Hematopoietic multipotent progenitor cell treated with erythropoietin and hydrocortisone succinate and interleukin-3 and kit ligand, for 17 days (in vitro differentiated cells): Measurements from ENCODE around the gene IARS1.

ENCODE experiments used
- DNase-seq: peaks from one replicate; pipeline ENCODE4 v3.0.0-alpha.2; 2015; ENCODE audit warnings: low spot score

IARS1 gene

DNA sequence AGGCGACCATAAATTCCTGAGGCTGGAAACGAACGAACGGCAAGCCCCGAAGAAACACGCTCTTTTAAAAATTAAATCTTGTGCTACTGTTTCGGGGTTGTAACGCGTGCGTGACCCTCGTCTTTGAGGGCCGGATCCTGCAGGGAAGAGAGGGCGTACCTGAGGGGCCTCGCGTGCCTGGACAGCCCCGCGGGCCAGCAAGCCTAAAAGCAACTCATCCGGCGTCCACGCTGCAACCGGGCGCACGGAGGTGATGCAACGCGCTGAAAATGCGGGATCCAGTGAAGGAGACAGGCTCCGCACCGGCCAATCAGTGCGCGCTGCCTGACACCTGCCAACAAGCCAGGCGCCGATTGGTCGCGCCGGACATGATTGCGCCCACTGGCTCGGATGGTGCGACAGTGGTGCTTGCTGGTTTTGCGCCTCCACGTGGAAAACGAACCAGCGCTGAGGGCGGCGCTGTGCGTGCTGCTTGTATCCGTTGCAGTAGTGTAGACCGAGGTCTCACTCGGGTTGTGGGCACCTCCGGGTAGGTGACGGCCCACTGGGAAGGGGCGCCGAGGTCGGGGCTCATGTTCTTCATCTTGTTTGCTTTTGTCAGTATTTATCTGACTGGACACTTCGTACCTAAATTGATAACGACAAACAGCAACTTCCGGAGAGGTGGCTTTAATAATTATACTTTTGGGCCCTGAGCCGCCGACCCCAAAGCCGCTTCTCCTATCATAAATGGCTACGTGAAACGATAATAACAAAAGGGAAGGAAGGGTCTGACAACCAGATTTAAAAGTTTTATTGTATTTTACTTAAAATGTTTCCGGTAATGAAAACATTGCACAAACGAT, at the start of gene IARS1:
Gene IARS1 (minus strand): TSS at position 246 of the 845 bp plus-strand sequence. CDS start 4,278 bp downstream, outside the sequence.
- peak; percentile 98 for DNase-seq

GRCh38 chr9:92342825-92343488, 49.5 kb upstream of the IARS1 start:
- DNase-seq = no peak

DNA sequence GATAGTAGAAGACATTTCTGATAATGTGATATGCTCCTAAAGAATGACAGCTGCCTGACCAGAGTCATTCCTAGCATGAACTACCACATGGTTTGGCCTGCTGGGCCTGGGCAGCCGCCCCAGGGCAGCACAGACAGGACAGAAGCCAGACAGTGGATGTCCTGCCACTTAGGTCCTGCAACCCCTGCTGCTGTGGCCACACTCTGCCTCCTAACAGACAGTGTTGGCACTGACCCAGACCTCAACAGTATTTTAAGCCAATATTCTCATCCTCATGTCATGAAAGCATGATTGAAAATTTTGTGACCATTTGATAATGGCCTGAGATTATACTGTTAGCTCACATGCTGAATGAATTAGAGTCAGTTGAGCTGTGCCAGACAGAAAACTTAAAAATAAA, 48.1 kb upstream of the IARS1 start:
- DNase-seq = no peak

DNA sequence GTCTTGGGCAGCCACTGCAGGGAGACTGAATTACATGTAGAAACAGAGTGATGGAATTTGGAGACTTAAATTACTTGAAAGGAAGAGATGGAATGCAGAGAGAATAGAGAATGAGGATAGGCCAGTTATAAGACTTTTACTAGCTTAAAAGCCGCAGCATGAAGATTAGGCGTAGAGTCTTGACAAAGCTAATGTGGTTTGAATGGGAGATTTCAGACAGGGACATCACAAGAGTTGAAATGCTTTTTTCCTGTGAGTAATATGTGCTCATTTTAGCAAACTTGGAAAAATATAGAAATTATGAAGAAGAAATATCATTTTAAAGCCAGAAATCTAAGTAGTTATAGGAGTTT, 39.8 kb upstream of the IARS1 start:
- no peak for DNase-seq

GRCh38 chr9:92332577-92333281, 39.2 kb upstream of the IARS1 start:
- DNase-seq = no peak

GRCh38 chr9:92328225-92328624, 34.7 kb upstream of the IARS1 start:
- no peak for DNase-seq

DNA sequence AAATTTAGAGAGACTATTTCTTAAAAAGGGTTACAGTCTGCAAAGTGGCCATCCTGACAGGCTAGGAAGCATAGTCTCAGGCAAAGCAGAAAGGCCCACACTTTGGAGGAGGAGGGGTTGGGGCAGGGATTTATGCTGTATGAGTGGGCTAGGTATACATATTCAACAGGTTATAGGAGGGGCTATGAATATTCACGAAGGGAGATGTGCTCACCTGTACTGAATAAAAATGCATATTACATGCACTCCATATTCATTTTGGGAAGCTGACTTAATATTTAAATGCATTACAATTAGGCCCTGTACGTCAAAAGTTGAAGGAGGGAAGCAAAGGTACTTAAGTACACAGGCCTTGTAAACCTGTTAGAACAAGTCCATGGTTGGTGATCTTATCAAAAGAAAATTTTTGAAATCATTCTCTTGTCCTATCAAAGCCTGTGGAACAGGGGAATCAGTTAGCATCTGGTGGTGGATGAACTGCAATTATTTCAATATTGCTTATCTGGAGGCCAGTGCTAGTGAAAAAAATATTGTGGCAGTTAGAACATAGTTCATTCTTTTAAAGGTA, 33.9 kb upstream of the IARS1 start:
- no peak for DNase-seq

DNA sequence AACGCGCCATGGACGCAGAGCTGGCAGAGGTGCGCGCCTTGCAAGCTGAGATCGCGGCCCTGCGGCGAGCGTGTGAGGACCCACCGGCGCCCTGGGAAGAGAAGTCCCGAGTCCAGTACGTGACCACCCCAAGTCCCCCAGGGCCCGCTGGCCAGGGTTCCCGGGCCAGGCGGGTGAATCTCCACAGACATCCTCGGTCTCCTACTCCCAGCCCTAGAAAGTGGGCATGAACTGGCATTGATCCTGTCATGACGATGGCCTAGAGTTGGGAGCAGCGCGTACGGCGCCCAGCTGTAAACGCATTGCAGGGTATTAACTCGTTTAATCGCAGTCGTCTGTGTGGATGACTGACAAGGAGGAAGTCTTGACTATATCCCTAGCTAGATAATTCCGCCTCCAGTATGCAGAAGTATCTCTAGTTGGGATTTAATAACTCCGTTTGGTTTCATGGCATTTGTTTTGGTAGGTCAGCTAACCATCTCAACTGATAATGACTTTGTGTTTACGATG, 32.5 kb upstream of the IARS1 start:
- no peak for DNase-seq

- DNase-seq = peak; percentile 93
Measured at GRCh38 chr9:92325269-92325990, 31.9 kb upstream of the IARS1 start, which contains the start of the genes CENPP and NOL8. TSS of gene CENPP (plus strand) at chr9:92325953. TSS of gene NOL8 (minus strand) at chr9:92325350. CDS start at chr9:92324161, 1,189 bp downstream.

- DNase-seq = no peak
Measured at GRCh38 chr9:92324889-92325268, 31.4 kb upstream of the IARS1 start.

GRCh38 chr9:92324431-92324830, 30.9 kb upstream of the IARS1 start:
- no peak for DNase-seq

GRCh38 chr9:92315456-92315855, 22.0 kb upstream of the IARS1 start:
- no peak for DNase-seq

GRCh38 chr9:92313624-92314012, 20.1 kb upstream of the IARS1 start:
- no peak for DNase-seq

DNA sequence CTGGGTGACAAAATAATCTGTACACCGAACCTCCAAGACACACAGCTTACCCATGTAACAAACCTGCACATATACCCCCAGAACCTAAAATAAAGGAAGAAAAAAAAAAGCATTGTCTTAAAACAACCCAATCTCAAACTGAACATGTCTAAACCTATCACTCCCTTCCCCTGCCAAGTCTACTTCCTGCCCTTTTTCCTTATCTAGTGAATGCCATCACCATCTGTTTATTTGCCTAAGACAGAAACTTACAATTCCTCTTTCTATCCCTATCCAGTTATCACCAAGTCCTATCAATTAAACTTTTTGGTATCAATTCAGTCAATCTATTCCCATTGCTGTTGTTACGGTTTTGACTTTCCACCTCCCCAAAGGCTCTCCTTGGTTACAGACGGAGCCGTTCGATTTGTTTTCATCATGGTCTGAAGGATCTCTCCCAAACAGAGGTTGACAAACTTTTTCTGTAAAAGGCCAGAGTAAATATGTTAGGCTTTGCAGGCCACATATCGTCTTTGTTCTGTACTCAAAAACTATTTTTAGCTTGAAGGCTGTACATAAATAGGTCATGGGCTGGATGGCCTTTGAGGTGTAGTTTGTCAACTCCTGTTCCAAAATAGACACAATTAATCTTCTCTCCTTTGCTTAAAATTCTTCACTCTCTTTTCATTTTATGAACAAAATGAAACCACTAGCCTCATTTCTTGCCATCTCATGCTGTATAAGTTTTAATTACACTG, 19.6 kb upstream of the IARS1 start:
- DNase-seq = no peak

GRCh38 chr9:92310562-92310961, 17.1 kb upstream of the IARS1 start:
- DNase-seq = no peak

DNA sequence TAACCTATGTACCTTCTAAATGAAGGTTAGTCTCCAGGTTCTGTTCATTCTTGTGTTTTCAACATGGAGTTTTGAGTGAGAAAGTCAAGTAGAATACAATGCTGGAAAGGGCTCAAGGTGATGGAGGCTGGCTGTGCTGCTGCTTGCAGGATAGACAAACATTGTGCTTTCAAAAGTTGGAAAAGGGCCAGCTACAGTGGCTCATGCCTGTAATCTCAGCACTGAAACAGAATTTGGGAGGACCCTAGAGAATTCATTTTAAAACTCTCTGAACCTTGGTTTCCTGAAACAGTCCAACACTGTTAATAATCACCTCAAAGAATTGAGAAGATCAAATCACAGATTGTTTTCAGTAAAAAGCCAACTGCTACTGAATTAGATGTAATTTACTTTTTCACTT, 15.4 kb upstream of the IARS1 start:
- DNase-seq = no peak

DNA sequence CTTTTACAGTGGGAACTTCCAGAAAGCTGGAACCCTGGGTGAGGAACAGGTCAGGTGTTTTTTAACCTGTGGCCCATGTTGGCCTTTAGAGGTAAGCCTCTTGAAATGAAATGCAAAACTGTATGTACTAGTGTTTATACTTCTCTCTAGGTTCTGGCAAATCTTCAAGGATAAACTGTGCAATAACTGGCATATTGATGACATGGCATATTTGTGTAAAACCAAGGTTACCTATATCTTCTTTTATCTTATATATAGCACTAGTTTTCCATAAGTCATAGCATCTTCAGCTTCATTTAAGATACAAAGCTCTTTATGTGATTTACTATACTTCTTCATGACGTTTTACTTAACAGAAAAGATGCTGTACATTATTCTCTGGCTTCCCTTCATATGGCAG, 7.4 kb upstream of the IARS1 start:
- no peak for DNase-seq

- no peak for DNase-seq
Measured at GRCh38 chr9:92299116-92299515, 5.6 kb upstream of the IARS1 start.

DNA sequence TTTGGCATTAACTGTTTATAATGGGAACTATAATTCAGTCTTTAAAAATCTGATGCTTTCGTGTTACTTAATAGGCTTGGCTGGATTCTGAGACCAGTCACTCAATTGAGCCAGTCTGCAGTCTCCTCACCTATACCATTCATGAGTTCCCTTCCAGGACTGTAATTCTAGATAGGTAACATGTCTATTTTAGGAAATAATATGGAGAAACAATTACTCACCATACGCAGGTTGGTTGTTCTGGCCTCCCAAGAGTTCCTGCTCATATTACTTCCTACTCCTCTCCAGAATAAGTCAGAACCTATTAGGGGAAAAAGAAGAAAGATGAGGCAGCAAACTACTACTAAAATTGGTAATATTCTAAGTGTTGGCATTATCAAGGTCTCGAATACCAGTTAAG, 4.5 kb upstream of the IARS1 start:
- DNase-seq = no peak

DNA sequence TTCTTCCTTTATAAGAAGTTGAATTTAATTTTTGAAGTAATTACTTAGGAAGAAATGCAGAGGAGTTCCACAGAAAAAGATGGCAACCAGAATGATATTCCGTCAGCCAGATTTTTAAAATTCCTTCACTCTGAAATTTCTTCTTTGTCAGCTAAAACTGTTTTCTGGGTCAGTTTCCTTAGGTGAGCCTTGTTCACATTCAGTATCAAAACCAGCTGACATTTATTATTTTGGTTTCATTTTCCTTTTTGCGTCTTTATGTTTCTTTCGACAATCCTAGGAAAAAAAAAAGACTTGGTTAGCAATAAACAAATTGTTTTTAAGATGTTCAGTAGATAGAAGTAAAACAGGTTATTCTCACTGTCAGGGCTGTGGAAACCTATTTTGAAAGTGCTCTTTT, 4.1 kb upstream of the IARS1 start:
- no peak for DNase-seq

GRCh38 chr9:92295827-92296258, 2.3 kb upstream of the IARS1 start:
- peak; percentile 47 for DNase-seq
